ENCODE data around the gene SLC23A1. TPM values are rescaled to one million over a fixed set of nuclear protein-coding genes. Genes with fewer than 3 reads are reported as not detected.
A peak's percentile ranks its signal among the peaks of the same experiment; 100 is the strongest.
"Not testable (repeated sequence)": the region's sequence is repeated elsewhere in the genome, so short reads cannot be mapped to it uniquely, and the experiment has no call there.

Gene SLC23A1
- polyA plus RNA-seq, 10 donors: 0.09 to 0.69 (median 0.31) TPM

GRCh38 chr5:139371482-139372435 is 11.3 kb downstream of the SLC23A1 start:
- DNase-seq: no peak

GRCh38 chr5:139369181-139369580 is 13.9 kb downstream of the SLC23A1 start:
- no peak for DNase-seq

- DNase-seq: no peak
Measured at GRCh38 chr5:139368613-139369012, 14.5 kb downstream of the SLC23A1 start.

GRCh38 chr5:139364466-139364865 is 18.6 kb downstream of the SLC23A1 start:
- no peak for DNase-seq

GRCh38 chr5:139363937-139364336 is 19.2 kb downstream of the SLC23A1 start:
- no peak for DNase-seq

- DNase-seq: no peak
Measured at GRCh38 chr5:139361835-139362429, 21.2 kb downstream of the SLC23A1 start.

- DNase-seq: no peak
Measured at GRCh38 chr5:139360384-139360783, 22.7 kb downstream of the SLC23A1 start.

GRCh38 chr5:139358064-139358463 is 25.0 kb downstream of the SLC23A1 start:
- DNase-seq: no peak

- DNase-seq: not testable (repeated sequence)
Measured at GRCh38 chr5:139355900-139356299, 27.2 kb downstream of the SLC23A1 start.

GRCh38 chr5:139354186-139354585 is 28.9 kb downstream of the SLC23A1 start:
- DNase-seq: no peak

- DNase-seq: not testable (repeated sequence)
Measured at GRCh38 chr5:139347863-139348262, 35.2 kb downstream of the SLC23A1 start.

GRCh38 chr5:139345442-139345841 is 37.7 kb downstream of the SLC23A1 start:
- DNase-seq: not testable (repeated sequence)

GRCh38 chr5:139344177-139344576 is 38.9 kb downstream of the SLC23A1 start:
- DNase-seq: no peak

- DNase-seq: no peak
Measured at GRCh38 chr5:139343476-139343875, 39.6 kb downstream of the SLC23A1 start.

- DNase-seq: no peak
Measured at GRCh38 chr5:139342423-139342723, 40.7 kb downstream of the SLC23A1 start.

- DNase-seq: peak; percentile 98 to 100 (median 100)
Measured at GRCh38 chr5:139341689-139342422, 41.2 kb downstream of the SLC23A1 start, which contains the start of gene PAIP2. Gene PAIP2 (plus strand): TSS chr5:139341854. CDS start chr5:139363785, 21,931 bp downstream.

GRCh38 chr5:139341187-139341688 is 41.9 kb downstream of the SLC23A1 start:
- DNase-seq: no peak

GRCh38 chr5:139340051-139340450 is 43.0 kb downstream of the SLC23A1 start:
- DNase-seq: no peak

GRCh38 chr5:139335811-139336210 is 47.3 kb downstream of the SLC23A1 start:
- no peak for DNase-seq
